Measurements from ENCODE around the gene RNU2-63P.
"Not testable (repeated sequence)": the region's sequence is repeated elsewhere in the genome, so short reads cannot be mapped to it uniquely, and the experiment has no call there.

Gene RNU2-63P

GRCh38 chr2:88027697-88028389 lies 11.5 kb upstream of the RNU2-63P start:
- no peak for DNase-seq

GRCh38 chr2:88024509-88024908 lies 8.2 kb upstream of the RNU2-63P start:
- DNase-seq = no peak

- no peak for DNase-seq
Observed at GRCh38 chr2:88022669-88022921, 6.2 kb upstream of the RNU2-63P start.

- no peak for DNase-seq
Observed at GRCh38 chr2:88019985-88020384, 3.6 kb upstream of the RNU2-63P start.

GRCh38 chr2:88018909-88019308 lies 2.6 kb upstream of the RNU2-63P start:
- DNase-seq = no peak

- not testable (repeated sequence) for DNase-seq
Observed at GRCh38 chr2:88018077-88018805, 1.9 kb upstream of the RNU2-63P start.

GRCh38 chr2:88017780-88018038 lies 1.4 kb upstream of the RNU2-63P start:
- DNase-seq = not testable (repeated sequence)

- no peak for DNase-seq
Observed at GRCh38 chr2:88016960-88017779, 823 bp upstream of the RNU2-63P start.

- DNase-seq = no peak
Observed at GRCh38 chr2:88011011-88011410, 5.3 kb downstream of the RNU2-63P start.

- DNase-seq = no peak
Observed at GRCh38 chr2:88010136-88010535, 6.2 kb downstream of the RNU2-63P start.

GRCh38 chr2:88006912-88007439 lies 9.4 kb downstream of the RNU2-63P start:
- no peak for DNase-seq

- DNase-seq = no peak
Observed at GRCh38 chr2:88005776-88006175, 10.6 kb downstream of the RNU2-63P start.

- DNase-seq = no peak
Observed at GRCh38 chr2:88003074-88003755, 13.1 kb downstream of the RNU2-63P start.

- no peak for DNase-seq
Observed at GRCh38 chr2:88002359-88002707, 14.0 kb downstream of the RNU2-63P start.

GRCh38 chr2:88000474-88000873 lies 15.9 kb downstream of the RNU2-63P start:
- DNase-seq = not testable (repeated sequence)

- DNase-seq = no peak
Observed at GRCh38 chr2:87996570-87996969, 19.8 kb downstream of the RNU2-63P start.

- DNase-seq = no peak
Observed at GRCh38 chr2:87995756-87996155, 20.6 kb downstream of the RNU2-63P start.

- not testable (repeated sequence) for DNase-seq
Observed at GRCh38 chr2:87994304-87994850, 22.0 kb downstream of the RNU2-63P start.

- not testable (repeated sequence) for DNase-seq
Observed at GRCh38 chr2:87992569-87992968, 23.8 kb downstream of the RNU2-63P start.

- DNase-seq = not testable (repeated sequence)
Observed at GRCh38 chr2:87987473-87987872, 28.9 kb downstream of the RNU2-63P start.

GRCh38 chr2:87985902-87986301 lies 30.4 kb downstream of the RNU2-63P start:
- not testable (repeated sequence) for DNase-seq

- not testable (repeated sequence) for DNase-seq
Observed at GRCh38 chr2:87981182-87981581, 35.2 kb downstream of the RNU2-63P start.

GRCh38 chr2:87972385-87972784 lies 44.0 kb downstream of the RNU2-63P start:
- not testable (repeated sequence) for DNase-seq

Data from stimulated activated CD4-positive, alpha-beta T cell treated with anti-CD3 and anti-CD28 coated beads, Interleukin-4, amount 100 ng/mL, for 24 hours (primary cell).